Cerebellar nuclear complex (tissue), 1 donor: ENCODE measurements around the gene FOXC2.

Source experiments
- DNase-seq, 2 experiments: peaks; one replicate each; lab custom pipeline; 2025; lab: John Stamatoyannopoulos, UW

FOXC2 gene

GRCh38 chr16:86566601-86566965 lies at the start of gene FOXC2:
Gene FOXC2, plus strand, starts transcription at chr16:86566829. Its CDS starts 507 bp downstream, at chr16:86567336.
- no peak for DNase-seq

GRCh38 chr16:86517033-86517432 lies 49.6 kb upstream of the FOXC2 start:
- no peak for DNase-seq

GRCh38 chr16:86517652-86518258 lies 48.9 kb upstream of the FOXC2 start:
- DNase-seq, result no peak

GRCh38 chr16:86519007-86519648 lies 47.5 kb upstream of the FOXC2 start:
- no peak for DNase-seq

GRCh38 chr16:86519649-86520316 lies 46.8 kb upstream of the FOXC2 start:
- DNase-seq, result no peak

GRCh38 chr16:86520317-86521210 lies 46.1 kb upstream of the FOXC2 start:
- no peak for DNase-seq

GRCh38 chr16:86521236-86522197 lies 45.1 kb upstream of the FOXC2 start:
- no peak for DNase-seq

- DNase-seq, result no peak
Observed at GRCh38 chr16:86522634-86523033, 44.0 kb upstream of the FOXC2 start.

GRCh38 chr16:86523166-86523740 lies 43.4 kb upstream of the FOXC2 start:
- no peak for DNase-seq

GRCh38 chr16:86524029-86524428 lies 42.6 kb upstream of the FOXC2 start:
- DNase-seq, result no peak

- DNase-seq, result no peak
Observed at GRCh38 chr16:86525696-86526095, 40.9 kb upstream of the FOXC2 start.

GRCh38 chr16:86527366-86527765 lies 39.3 kb upstream of the FOXC2 start:
- DNase-seq, result no peak

- no peak for DNase-seq
Observed at GRCh38 chr16:86528061-86528929, 38.3 kb upstream of the FOXC2 start.

GRCh38 chr16:86529160-86529559 lies 37.5 kb upstream of the FOXC2 start:
- no peak for DNase-seq

- DNase-seq, result no peak
Observed at GRCh38 chr16:86530251-86531190, 36.1 kb upstream of the FOXC2 start.

GRCh38 chr16:86531191-86531545 lies 35.5 kb upstream of the FOXC2 start:
- no peak for DNase-seq

- no peak for DNase-seq
Observed at GRCh38 chr16:86531641-86532525, 34.7 kb upstream of the FOXC2 start.

- DNase-seq, result no peak
Observed at GRCh38 chr16:86532526-86532815, 34.2 kb upstream of the FOXC2 start.
